HG02678 (cell line): ENCODE measurements around the gene ITGA3.

Experiments used
- ATAC-seq: cut with Tn5 transposase; IDR thresholded peaks from one replicate; pipeline ENCODE4 v1.9.1; 2021; ENCODE audit warnings: mild to moderate bottlenecking, moderate library complexity; ENCODE audit not compliant: unreplicated experiment

ITGA3 gene

DNA sequence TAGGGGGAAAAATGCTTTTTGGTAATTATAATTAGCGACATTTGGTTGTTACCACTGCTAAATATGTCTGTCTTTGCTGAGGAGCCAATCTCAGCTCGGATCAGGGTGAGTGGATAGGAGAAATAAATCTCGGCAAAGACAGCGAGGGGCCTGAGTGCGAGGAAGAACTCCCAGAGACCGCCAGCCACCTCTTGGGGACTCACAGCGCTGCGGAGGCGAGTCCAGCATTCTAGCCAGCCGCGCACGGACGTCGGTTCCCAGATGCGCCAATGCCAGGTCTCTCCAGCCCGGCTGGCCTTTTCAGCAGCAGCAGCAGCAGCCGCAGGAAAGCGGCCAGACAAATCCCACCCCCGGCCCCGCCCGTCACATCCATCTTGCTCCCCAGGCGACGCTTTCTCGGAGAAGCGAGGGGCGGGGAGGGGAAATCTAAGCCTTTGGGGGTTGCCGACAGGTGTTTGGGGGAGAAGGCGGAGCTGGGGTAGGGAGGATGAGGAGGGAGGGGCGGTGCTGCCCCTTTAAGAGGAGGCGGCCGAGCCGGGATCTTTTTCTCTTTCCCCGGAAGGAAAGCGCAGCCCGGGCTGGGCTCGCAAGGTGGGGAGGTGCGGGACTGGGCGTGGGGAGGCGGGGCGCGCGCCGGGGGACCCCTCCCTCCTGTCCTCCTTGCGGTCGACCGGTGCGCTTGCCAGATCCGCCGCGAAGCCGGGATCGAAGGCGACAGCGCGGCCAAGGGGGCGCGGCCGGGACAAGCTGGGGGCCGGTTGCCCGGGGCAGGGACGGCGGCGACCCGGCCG lies at the start of gene ITGA3:
TSS of gene ITGA3 (plus strand) at position 685 of the 791 bp plus-strand sequence. CDS start 330 bp downstream, outside the sequence.
- ATAC-seq, result peak; percentile 49

- ATAC-seq, result no peak
Observed at GRCh38 chr17:50009282-50009681, 46.6 kb upstream of the ITGA3 start.

GRCh38 chr17:50013079-50013478 lies 42.8 kb upstream of the ITGA3 start:
- no peak for ATAC-seq

- ATAC-seq, result no peak
Observed at GRCh38 chr17:50014471-50015088, 41.3 kb upstream of the ITGA3 start.

DNA sequence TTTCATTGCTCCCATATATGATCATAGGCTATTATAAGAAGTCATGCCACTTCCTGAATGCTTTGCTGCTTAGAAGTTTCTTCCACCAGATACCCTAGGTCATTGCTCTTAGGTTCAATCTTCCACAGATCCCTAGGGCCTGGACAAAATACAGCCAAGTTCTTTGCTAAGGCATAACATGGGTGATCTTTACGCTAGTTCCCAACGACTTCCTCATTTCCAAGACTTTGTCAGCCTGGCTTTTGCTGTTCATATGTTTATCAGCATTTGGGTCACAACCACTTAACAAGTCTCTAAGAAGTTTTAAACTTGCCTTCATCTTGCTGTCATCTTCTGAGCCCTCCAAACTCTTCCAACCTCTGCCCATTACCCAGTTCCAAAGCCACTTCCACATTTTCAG lies 40.8 kb upstream of the ITGA3 start:
- no peak for ATAC-seq

DNA sequence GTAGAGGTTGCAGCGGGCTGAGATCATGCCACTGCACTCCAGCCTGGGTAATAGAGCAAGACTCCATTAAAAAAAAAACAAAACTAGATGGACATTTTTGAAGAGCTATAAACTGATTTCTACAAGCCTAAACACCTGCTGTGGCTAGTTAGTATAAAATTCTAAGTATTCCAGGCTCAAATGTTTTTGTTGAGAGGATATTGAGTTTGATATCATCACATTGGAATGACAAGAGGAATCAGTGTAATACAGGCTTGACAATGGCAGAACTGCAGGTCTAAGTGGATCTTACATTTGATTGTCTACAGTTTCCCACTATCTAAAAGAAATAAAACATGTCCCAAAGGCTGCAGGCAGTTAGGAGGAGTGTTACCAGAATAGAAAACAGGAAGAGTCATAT lies 37.0 kb upstream of the ITGA3 start:
- ATAC-seq, result no peak

- ATAC-seq, result no peak
Observed at GRCh38 chr17:50020841-50021599, 34.9 kb upstream of the ITGA3 start.

DNA sequence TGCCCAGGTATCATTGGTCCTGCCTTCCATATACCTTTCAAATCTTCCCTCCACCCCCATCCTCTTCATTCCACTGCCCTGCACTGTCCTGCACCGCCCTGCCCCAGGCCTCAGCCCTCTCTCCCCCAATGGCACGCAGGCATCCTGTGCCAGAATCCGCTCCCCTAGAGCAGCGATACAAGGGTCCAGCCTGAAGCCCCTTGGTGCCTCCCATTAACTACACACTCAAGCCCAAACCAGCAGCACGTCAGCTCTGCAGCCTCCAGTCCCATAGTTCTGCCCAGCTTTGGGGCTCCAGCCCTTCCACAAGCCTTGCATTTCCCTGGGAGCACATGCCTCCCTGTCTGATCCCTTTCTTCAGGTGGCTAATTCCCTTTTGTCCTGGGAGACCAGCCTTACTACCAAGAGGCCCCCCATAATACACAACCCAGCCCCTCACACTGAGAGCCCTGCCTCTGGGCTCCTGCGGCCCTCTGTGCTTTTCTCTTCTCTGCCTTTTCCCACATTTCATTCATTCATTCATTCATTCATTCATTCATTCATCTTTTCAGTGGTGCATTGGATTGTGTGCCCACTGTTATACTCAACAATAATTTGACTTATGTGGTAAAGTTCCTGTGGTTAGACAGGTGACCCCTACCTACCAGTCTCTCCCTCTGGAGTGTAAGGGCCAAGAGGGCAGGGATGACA lies 34.1 kb upstream of the ITGA3 start:
- ATAC-seq, result no peak

DNA sequence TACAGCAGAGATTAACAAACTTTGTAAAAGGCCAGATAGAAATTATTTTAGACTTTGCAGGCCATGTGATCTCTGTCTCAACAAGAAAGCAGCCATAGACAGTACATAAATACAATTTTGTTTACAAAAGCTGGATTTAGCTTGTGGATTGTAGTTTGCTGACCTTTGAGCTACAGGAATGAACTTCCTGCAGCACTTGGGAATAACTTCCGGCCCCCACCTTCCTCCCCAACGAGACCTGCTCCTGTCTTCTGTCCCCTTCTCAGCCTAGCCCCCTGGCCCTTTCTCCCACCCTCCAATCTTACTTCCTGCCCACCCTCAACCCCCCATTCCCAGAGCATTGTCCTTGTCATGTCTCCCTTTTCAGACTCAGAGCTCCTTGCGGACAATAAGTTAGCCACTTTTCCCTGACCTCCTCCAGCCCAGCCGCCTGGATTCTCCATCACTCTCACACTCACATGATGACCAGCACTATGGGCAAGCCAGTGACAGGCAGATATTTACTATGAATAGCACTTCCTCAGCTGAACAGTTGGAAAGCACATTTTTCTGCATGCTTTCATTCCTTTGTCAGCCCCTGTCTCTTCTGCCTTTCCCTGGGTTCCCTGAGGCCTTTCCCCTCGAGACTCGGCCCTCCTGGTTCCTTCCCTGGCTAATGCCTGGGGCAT lies 33.3 kb upstream of the ITGA3 start:
- ATAC-seq, result no peak

- ATAC-seq, result no peak
Observed at GRCh38 chr17:50023520-50023919, 32.4 kb upstream of the ITGA3 start.

- ATAC-seq, result no peak
Observed at GRCh38 chr17:50024808-50025207, 31.1 kb upstream of the ITGA3 start.

GRCh38 chr17:50026046-50026675 lies 29.7 kb upstream of the ITGA3 start:
- ATAC-seq, result no peak

GRCh38 chr17:50026837-50027171 lies 29.1 kb upstream of the ITGA3 start:
- ATAC-seq, result no peak

DNA sequence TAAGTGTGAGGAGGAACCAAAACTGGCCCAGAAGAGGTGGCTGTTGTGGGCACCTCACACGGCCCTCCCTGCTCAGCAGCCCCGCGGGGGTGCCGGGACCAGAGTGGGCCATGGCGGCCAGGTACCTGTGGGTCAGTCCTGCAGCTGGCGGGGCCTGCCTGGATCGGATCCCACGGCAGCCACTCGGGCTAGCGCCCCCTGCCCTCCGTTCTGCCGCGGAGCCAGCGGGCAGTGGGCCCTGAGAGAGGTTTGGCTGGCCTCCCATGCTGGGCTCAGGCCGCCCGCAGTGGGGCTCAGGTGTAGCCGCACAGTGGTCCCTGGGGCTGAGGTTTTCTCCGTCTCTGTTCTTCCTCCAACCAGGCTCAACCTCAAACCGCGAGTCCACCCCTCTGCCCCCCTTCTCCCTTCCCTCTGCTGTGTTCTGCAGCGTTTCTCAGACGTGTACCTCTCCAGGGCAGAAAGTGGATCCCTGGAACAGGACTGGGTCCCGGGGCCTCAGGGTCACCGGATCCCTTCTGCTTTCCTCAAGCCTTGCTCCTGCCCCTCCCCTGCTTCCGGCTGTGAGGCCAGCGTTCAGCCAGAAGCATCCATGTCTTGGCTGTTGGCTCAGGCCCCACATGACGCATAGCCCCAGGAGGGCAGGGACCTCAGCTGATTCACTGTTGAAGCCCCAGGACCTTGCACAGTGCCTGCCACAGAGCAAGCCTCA lies 28.6 kb upstream of the ITGA3 start:
- no peak for ATAC-seq

DNA sequence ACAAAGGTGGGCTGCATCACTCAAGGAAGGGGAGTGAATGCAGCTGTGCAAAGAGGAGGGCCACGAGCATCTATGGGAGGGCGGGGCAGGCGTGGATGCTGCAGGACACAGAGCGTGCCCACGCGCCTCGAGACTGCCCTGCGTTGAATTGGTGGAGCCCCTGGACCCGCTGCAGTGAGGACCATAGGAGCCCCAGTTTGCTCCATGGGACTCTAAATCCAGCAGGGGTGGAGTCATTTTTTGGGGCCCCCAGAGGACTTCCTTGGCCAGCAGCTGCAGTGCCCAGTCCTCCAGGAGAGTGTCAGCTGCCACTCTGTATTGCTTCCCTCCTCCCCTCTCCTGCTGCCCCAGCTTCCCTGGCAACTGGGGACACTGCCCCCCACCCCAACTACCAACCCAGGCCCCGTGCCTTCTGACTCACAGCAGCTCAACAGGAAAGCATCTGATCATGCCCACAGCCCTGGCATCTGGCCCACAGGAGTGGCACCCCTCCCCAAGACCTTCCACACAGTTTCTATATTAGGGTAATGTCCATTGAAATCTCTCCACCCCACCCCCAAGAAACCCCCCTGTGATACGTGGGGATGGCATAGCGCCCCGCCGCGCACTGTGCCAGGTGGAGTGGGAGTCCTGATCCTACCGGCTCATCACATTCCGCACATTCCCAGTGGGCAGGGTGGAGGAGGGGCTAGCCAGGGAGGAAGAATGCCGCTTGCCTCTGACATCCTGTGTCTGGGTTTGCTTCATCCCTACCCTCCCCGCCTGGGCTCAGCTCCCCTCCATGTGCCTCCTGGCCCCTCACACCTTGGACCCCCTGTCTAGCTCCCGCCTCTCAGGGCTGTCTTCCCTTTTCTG lies 27.8 kb upstream of the ITGA3 start:
- ATAC-seq, result no peak

- no peak for ATAC-seq
Observed at GRCh38 chr17:50028736-50029120, 27.2 kb upstream of the ITGA3 start.

- no peak for ATAC-seq
Observed at GRCh38 chr17:50029185-50029584, 26.7 kb upstream of the ITGA3 start.

GRCh38 chr17:50033316-50033715 lies 22.6 kb upstream of the ITGA3 start:
- ATAC-seq, result no peak
